Raji (cell line): ENCODE measurements around the gene FREM2.

ENCODE experiments used
- POLR2A ChIP-seq: IDR thresholded peaks from 2 replicates; pipeline ENCODE4 v1.6.1; 2011; ENCODE audit warnings: low read depth, low read length, control low read depth; ENCODE audit not compliant: insufficient read depth

FREM2 gene

GRCh38 chr13:38819596-38819995, 132.7 kb downstream of the FREM2 start:
- TF ChIP-seq POLR2A, result no peak

GRCh38 chr13:38821770-38822551, 135.1 kb downstream of the FREM2 start:
- no peak for TF ChIP-seq POLR2A

GRCh38 chr13:38824342-38824741, 137.5 kb downstream of the FREM2 start:
- TF ChIP-seq POLR2A, result no peak

GRCh38 chr13:38826182-38826813, 139.4 kb downstream of the FREM2 start:
- TF ChIP-seq POLR2A, result no peak

- no peak for TF ChIP-seq POLR2A
Observed at GRCh38 chr13:38830442-38831045, 143.7 kb downstream of the FREM2 start.

- no peak for TF ChIP-seq POLR2A
Observed at GRCh38 chr13:38844581-38844980, 157.7 kb downstream of the FREM2 start.

GRCh38 chr13:38848360-38848759, 161.5 kb downstream of the FREM2 start:
- TF ChIP-seq POLR2A, result no peak

GRCh38 chr13:38849315-38849714, 162.4 kb downstream of the FREM2 start:
- TF ChIP-seq POLR2A, result no peak

GRCh38 chr13:38850868-38851626, 164.2 kb downstream of the FREM2 start:
- no peak for TF ChIP-seq POLR2A

GRCh38 chr13:38854226-38854625, 167.3 kb downstream of the FREM2 start:
- TF ChIP-seq POLR2A, result no peak

GRCh38 chr13:38856065-38856464, 169.2 kb downstream of the FREM2 start:
- TF ChIP-seq POLR2A, result no peak

GRCh38 chr13:38862443-38862842, 175.6 kb downstream of the FREM2 start:
- no peak for TF ChIP-seq POLR2A

GRCh38 chr13:38863536-38863935, 176.7 kb downstream of the FREM2 start:
- no peak for TF ChIP-seq POLR2A

GRCh38 chr13:38866649-38867048, 179.8 kb downstream of the FREM2 start:
- no peak for TF ChIP-seq POLR2A

GRCh38 chr13:38868399-38868798, 181.5 kb downstream of the FREM2 start:
- TF ChIP-seq POLR2A, result no peak
